H9 (cell line): ENCODE measurements around the gene ABHD12. TPM values are rescaled to one million over a fixed set of nuclear protein-coding genes. Genes with fewer than 3 reads are reported as not detected.

Experiments used
- DNase-seq: peaks from one replicate; pipeline ENCODE4 v3.0.0-alpha.2; 2017
- H2AFZ ChIP-seq: one replicate; pipeline ENCODE4 v1.6.1; 2013; ENCODE audit warnings: mild to moderate bottlenecking, low read length, control low read depth, moderate library complexity
- H2AK5ac ChIP-seq: 2 replicates; pipeline ENCODE4 v1.6.1; 2013; ENCODE audit warnings: low read length, control low read depth, mixed read lengths; ENCODE audit not compliant: insufficient read length
- H2BK120ac ChIP-seq: one replicate; pipeline ENCODE4 v1.6.1; 2013; ENCODE audit warnings: low read depth, mild to moderate bottlenecking, low read length, control low read depth, inconsistent platforms; ENCODE audit not compliant: poor library complexity, severe bottlenecking
- H2BK12ac ChIP-seq: 2 replicates; pipeline ENCODE4 v1.6.1; 2013; ENCODE audit warnings: low read length, control low read depth, mixed read lengths, low read depth; ENCODE audit not compliant: insufficient read length
- H2BK15ac ChIP-seq: 2 replicates; pipeline ENCODE4 v1.6.1; 2013; ENCODE audit warnings: low read depth, low read length, control low read depth
- H2BK20ac ChIP-seq: one replicate; pipeline ENCODE4 v1.6.1; 2013; ENCODE audit warnings: low read depth, mild to moderate bottlenecking, low read length, control low read depth, inconsistent platforms; ENCODE audit not compliant: poor library complexity, severe bottlenecking
- H2BK5ac ChIP-seq: 2 replicates; pipeline ENCODE4 v1.6.1; 2013; ENCODE audit warnings: low read length, control low read depth, mixed read lengths; ENCODE audit not compliant: insufficient read length
- H3K14ac ChIP-seq: 2 replicates; pipeline ENCODE4 v1.6.1; 2013; ENCODE audit warnings: low read length, control low read depth; ENCODE audit not compliant: insufficient read depth
- H3K18ac ChIP-seq: 2 replicates; pipeline ENCODE4 v1.6.1; 2013; ENCODE audit warnings: low read depth, mild to moderate bottlenecking, mixed read lengths, low read length, control low read depth; ENCODE audit not compliant: insufficient read length
- H3K23ac ChIP-seq: 2 replicates; pipeline ENCODE4 v1.6.1; 2013; ENCODE audit warnings: low read length, control low read depth, mixed read lengths, low read depth; ENCODE audit not compliant: insufficient read length
- H3K23me2 ChIP-seq: 2 replicates; pipeline ENCODE4 v1.6.1; 2013; ENCODE audit warnings: low read depth, mild to moderate bottlenecking, mixed read lengths, low read length, control low read depth; ENCODE audit not compliant: insufficient read length, poor library complexity, severe bottlenecking
- H3K27ac ChIP-seq: 2 replicates; pipeline ENCODE4 v1.5.1; 2013; ENCODE audit warnings: low read length, control low read depth, mixed read lengths, low read depth; ENCODE audit not compliant: insufficient read length
- H3K27me3 ChIP-seq: 2 replicates; pipeline ENCODE4 v1.6.1; 2013; ENCODE audit warnings: low read length, control low read depth, inconsistent platforms; ENCODE audit not compliant: insufficient read depth
- H3K4ac ChIP-seq: 2 replicates; pipeline ENCODE4 v1.6.1; 2013; ENCODE audit warnings: low read depth, mild to moderate bottlenecking, control low read depth, inconsistent platforms, low read length, moderate library complexity
- H3K4me1 ChIP-seq: 2 replicates; pipeline ENCODE4 v1.6.1; 2013; ENCODE audit warnings: low read length, control low read depth, inconsistent platforms; ENCODE audit not compliant: insufficient read depth
- H3K4me2 ChIP-seq: 2 replicates; pipeline ENCODE4 v1.6.1; 2013; ENCODE audit warnings: low read length, control low read depth, mixed read lengths; ENCODE audit not compliant: insufficient read length, insufficient read depth
- H3K56ac ChIP-seq: 2 replicates; pipeline ENCODE4 v1.6.1; 2013; ENCODE audit warnings: low read depth, mild to moderate bottlenecking, mixed read lengths, low read length, control low read depth; ENCODE audit not compliant: insufficient read length
- H3K79me1 ChIP-seq: 2 replicates; pipeline ENCODE4 v1.6.1; 2013; ENCODE audit warnings: low read depth, mild to moderate bottlenecking, moderate library complexity, low read length, control low read depth, inconsistent platforms; ENCODE audit not compliant: insufficient read depth, poor library complexity, severe bottlenecking
- H3K79me2 ChIP-seq: 2 replicates; pipeline ENCODE4 v1.6.1; 2013; ENCODE audit warnings: low read length, control low read depth, inconsistent platforms; ENCODE audit not compliant: insufficient read depth
- H3K9ac ChIP-seq: 2 replicates; pipeline ENCODE4 v1.6.1; 2013; ENCODE audit warnings: low read length, control low read depth, mixed read lengths; ENCODE audit not compliant: insufficient read length; ENCODE audit errors: extremely low read depth
- H3K9me3 ChIP-seq: one replicate; pipeline ENCODE4 v1.6.1; 2013; ENCODE audit warnings: low read depth, low read length, inconsistent platforms; ENCODE audit not compliant: control insufficient read depth
- H3T11ph ChIP-seq: one replicate; pipeline ENCODE4 v1.6.1; 2013; ENCODE audit warnings: mild to moderate bottlenecking, low read length, control low read depth, inconsistent platforms
- H4K20me1 ChIP-seq: one replicate; pipeline ENCODE4 v1.6.1; 2013; ENCODE audit not compliant: control insufficient read depth, insufficient read length, insufficient read depth
- H4K5ac ChIP-seq: 2 replicates; pipeline ENCODE4 v1.6.1; 2013; ENCODE audit warnings: low read depth, mild to moderate bottlenecking, mixed read lengths, low read length, control low read depth; ENCODE audit not compliant: insufficient read length
- H4K8ac ChIP-seq: replicated peaks from 2 replicates; pipeline ENCODE4 v1.6.1; 2013; ENCODE audit warnings: low read length, control low read depth, mixed read lengths, low read depth; ENCODE audit not compliant: insufficient read length
- H4K91ac ChIP-seq: 2 replicates; pipeline ENCODE4 v1.6.1; 2013; ENCODE audit warnings: low read depth, mild to moderate bottlenecking, moderate library complexity, mixed read lengths, low read length, control low read depth; ENCODE audit not compliant: insufficient read length
- H3K27ac Mint-ChIP-seq, 3 experiments: 2 replicates in 2 of 3; 3 replicates in 1 of 3; pipeline ENCODE4 v1.8.0; 2020 to 2021; ENCODE audit warnings: mixed read lengths in 3 of 3, mild to moderate bottlenecking in 1 of 3, moderate library complexity in 1 of 3
- H3K27me3 Mint-ChIP-seq: 2 replicates; pipeline ENCODE4 v1.8.0; 2021; ENCODE audit warnings: low read depth, mild to moderate bottlenecking, moderate library complexity, mixed read lengths
- H3K36me3 Mint-ChIP-seq, 3 experiments: 2 replicates in 2 of 3; 3 replicates in 1 of 3; pipeline ENCODE4 v1.8.0; 2020 to 2021; ENCODE audit warnings: low read depth in 3 of 3, mixed read lengths in 3 of 3; ENCODE audit not compliant: insufficient read depth in 1 of 3
- H3K4me1 Mint-ChIP-seq, 2 experiments: 2 replicates each; pipeline ENCODE4 v1.8.0; 2020; ENCODE audit warnings: mixed read lengths in 2 of 2
- H3K4me3 Mint-ChIP-seq, 2 experiments: 2 replicates in 1 of 2; 3 replicates in 1 of 2; pipeline ENCODE4 v1.8.0; 2020 to 2021; ENCODE audit warnings: mild to moderate bottlenecking in 2 of 2, mixed read lengths in 2 of 2, moderate library complexity in 1 of 2
- H3K9me3 Mint-ChIP-seq, 2 experiments: 2 replicates in 1 of 2; 3 replicates in 1 of 2; pipeline ENCODE4 v1.8.0; 2020; ENCODE audit warnings: mild to moderate bottlenecking in 2 of 2, mixed read lengths in 2 of 2, moderate library complexity in 1 of 2
- WGBS: extraction: QIAGEN DNeasy Blood & Tissue Kit; methylation state at CpG from one replicate; pipeline ENCODE4 v1.1.7; 2013; ENCODE audit warnings: missing lambda C conversion rate, low lambda C conversion rate, mixed read lengths; ENCODE audit not compliant: insufficient read length; ENCODE audit errors: extremely low coverage; 5-methylcytosine and 5-hydroxymethylcytosine counted together
- total RNA-seq: library from RNA; stranded (reverse); gene quantifications from 2 replicates; pipeline ENCODE4 v1.2.1, GENCODE V29; 2021
- TF ChIP-seq, protein P1 (sequence below): fragments of 200-600 bp; sonication (generic); conservative IDR thresholded peaks from 3 replicates; pipeline ENCODE4 v1.8.0; 2021; ENCODE audit warnings: antibody characterized with exemption, mild to moderate bottlenecking

Gene ABHD12
- total RNA-seq, 1 experiment from 2014 or later = 54.4 TPM

DNA sequence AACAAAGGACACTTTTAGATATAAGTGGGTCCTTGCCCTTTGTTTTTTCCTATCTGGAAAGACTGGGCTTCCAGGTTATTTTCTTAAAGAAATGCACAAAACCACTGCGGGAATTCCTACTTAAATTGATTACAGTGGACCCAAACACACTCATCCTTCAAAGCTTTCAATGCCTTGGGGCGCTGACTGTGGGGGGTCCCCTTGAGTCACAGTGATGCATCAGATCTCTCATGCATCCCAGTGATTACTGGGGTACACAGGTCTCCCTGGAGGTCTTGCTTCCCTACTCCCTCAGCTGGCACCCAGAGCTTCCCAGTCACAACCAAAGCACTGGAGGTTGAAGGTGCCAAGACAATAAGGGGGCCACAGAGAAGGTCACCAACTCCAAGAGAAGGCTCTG is 20.7 kb downstream of the ABHD12 start:
- DNase-seq = no peak
- Histone ChIP-seq H3K79me2 (peaks cover 8% of the 10 kb centered on the region; the same call in 1 of the 2 replicates), H3K23ac (no peak overlapping the region), H4K20me1 (no peaks in the 10 kb centered on the region), H4K5ac (no peak overlapping the region), H2BK120ac (no peak overlapping the region), H3K14ac (no peak overlapping the region), H3K4ac (no peak overlapping the region), H4K91ac (no peak overlapping the region), H2AFZ (no peak overlapping the region), H3K9ac (no peak overlapping the region), H3K4me1 (no peaks in the 10 kb centered on the region), H3K56ac (no peak overlapping the region), H3K9me3 (no peaks in the 10 kb centered on the region), H4K8ac (no peak overlapping the region), H2BK20ac (no peak overlapping the region), H2BK5ac (no peak overlapping the region), H3K23me2 (no peaks in the 10 kb centered on the region), H3K18ac (no peak overlapping the region), H2AK5ac (no peak overlapping the region), H3K27me3 (no peaks in the 10 kb centered on the region), H3K4me2 (no peak overlapping the region), H2BK15ac (no peak overlapping the region), H2BK12ac (no peak overlapping the region), H3K27ac (no peak overlapping the region), H3K79me1 (peaks cover 4% of the 10 kb centered on the region), H3T11ph (no peak overlapping the region)
- no peak overlapping the region for H3K4me3 Mint-ChIP-seq
- 0 out of 7 replicates have a peak overlapping the region, but pooled peaks of 1 of the 3 experiments have one; percentile 20 for H3K27ac Mint-ChIP-seq
- H3K4me1 Mint-ChIP-seq = peaks cover 6 to 14% of the 10 kb centered on the region in 2 experiments
- peaks cover 24 to 34% (median 25%) of the 10 kb centered on the region in 3 experiments for H3K36me3 Mint-ChIP-seq
- no peaks in the 10 kb centered on the region for H3K27me3 Mint-ChIP-seq
- peaks cover 0 to 4% of the 10 kb centered on the region in 2 experiments; a peak in 4 of 5 replicates for H3K9me3 Mint-ChIP-seq
- TF ChIP-seq, protein P1, sequence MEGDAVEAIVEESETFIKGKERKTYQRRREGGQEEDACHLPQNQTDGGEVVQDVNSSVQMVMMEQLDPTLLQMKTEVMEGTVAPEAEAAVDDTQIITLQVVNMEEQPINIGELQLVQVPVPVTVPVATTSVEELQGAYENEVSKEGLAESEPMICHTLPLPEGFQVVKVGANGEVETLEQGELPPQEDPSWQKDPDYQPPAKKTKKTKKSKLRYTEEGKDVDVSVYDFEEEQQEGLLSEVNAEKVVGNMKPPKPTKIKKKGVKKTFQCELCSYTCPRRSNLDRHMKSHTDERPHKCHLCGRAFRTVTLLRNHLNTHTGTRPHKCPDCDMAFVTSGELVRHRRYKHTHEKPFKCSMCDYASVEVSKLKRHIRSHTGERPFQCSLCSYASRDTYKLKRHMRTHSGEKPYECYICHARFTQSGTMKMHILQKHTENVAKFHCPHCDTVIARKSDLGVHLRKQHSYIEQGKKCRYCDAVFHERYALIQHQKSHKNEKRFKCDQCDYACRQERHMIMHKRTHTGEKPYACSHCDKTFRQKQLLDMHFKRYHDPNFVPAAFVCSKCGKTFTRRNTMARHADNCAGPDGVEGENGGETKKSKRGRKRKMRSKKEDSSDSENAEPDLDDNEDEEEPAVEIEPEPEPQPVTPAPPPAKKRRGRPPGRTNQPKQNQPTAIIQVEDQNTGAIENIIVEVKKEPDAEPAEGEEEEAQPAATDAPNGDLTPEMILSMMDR = no peak
- no CpG with 5 or more reads among the region's 2 CpGs for whole genome bisulfite sequencing
